Ishikawa (cell line): ENCODE measurements around the gene PLPPR4.

ENCODE experiments used
- EP300 ChIP-seq: IDR thresholded peaks from 2 replicates; pipeline ENCODE4 v1.6.1; 2012; ENCODE audit warnings: borderline replicate concordance
- FOXM1 ChIP-seq: IDR thresholded peaks from 2 replicates; pipeline ENCODE4 v1.6.1; 2012; ENCODE audit warnings: low read depth, borderline replicate concordance
- MAX ChIP-seq: IDR thresholded peaks from 2 replicates; pipeline ENCODE4 v1.6.1; 2012
- RAD21 ChIP-seq: IDR thresholded peaks from 2 replicates; pipeline ENCODE4 v1.6.1; 2012; ENCODE audit warnings: low read depth
- TAF1 ChIP-seq: IDR thresholded peaks from 2 replicates; pipeline ENCODE4 v1.6.1; 2012; ENCODE audit warnings: low read depth, mild to moderate bottlenecking
- ZBTB7A ChIP-seq: IDR thresholded peaks from 2 replicates; pipeline ENCODE4 v1.6.1; 2012; ENCODE audit warnings: low read depth

DNA sequence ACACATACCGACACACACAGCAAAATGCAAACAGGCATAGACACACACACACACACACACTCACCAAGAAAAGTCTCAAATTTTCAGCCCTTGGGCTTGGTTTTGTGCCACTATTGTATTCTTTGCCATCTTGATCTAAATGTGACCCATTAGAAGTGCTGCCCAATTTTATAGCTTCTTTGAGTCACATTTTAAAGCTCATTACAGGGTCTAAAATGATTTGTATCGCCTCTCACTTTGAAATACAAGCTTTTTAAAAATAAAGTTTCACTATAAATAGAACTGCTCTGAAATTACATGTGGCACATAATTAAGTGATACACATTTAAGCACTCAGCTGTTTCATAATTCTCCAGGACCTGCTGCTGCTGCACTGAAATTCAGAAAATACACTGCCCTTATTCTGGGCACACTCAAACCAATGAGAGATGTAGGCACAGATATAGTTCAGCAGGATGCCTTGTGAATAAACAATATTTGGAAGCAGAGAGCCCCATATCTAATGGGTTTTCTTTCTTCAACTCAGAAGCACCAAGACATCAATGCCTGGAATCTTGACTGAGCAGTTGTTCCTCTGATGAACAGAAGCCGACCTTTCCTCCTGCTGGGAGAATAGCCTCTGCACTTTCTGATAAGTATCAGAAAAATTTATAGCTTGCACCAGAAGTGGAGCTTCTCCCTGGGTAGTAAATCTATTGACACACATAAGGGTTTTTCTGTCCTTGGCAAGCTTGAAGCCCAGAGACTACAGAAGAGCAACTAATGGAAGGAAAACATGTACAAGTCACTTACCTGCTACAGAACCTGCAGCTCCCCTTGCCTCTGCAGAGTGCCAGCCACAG, 37.0 kb upstream of the PLPPR4 start:
- TF ChIP-seq EP300: no peak
- no peak for TF ChIP-seq ZBTB7A
- TF ChIP-seq RAD21: no peak
- TF ChIP-seq TAF1: no peak
- no peak for TF ChIP-seq MAX
- TF ChIP-seq FOXM1: no peak
